Epithelial cell of proximal tubule (primary cell): ENCODE measurements around the gene CSNK1A1L. TPM values are rescaled to one million over a fixed set of nuclear protein-coding genes. Genes with fewer than 3 reads are reported as not detected.

Experiments
- DNase-seq: peaks from one replicate; pipeline ENCODE4 v3.0.0-alpha.2; 2011; ENCODE audit warnings: low read depth
- H3K4me3 ChIP-seq: 2 replicates; pipeline ENCODE4 v1.5.1; 2011; ENCODE audit warnings: low read depth, mild to moderate bottlenecking, low read length
- CTCF ChIP-seq: conservative IDR thresholded peaks from 2 replicates; pipeline ENCODE4 v1.5.1; 2012; ENCODE audit warnings: low read depth, mild to moderate bottlenecking, low read length
- total RNA-seq: library from RNA; depleted of rRNA; stranded (reverse); fragments of >200 nt; gene quantifications from 2 replicates; pipeline ENCODE4 v1.2.3, GENCODE V29; 2015

The CSNK1A1L gene
- not detected in 2 replicates for total RNA-seq

GRCh38 chr13:37105251-37105714, at the start of gene CSNK1A1L:
Gene CSNK1A1L, minus strand, starts transcription at chr13:37105664. Its CDS starts 408 bp downstream, at chr13:37105256.
- H3K4me3 ChIP-seq: no peak within 1 kb of the TSS
- no peak for TF ChIP-seq CTCF

GRCh38 chr13:37149380-37149779, 43.9 kb upstream of the CSNK1A1L start:
- no peak for TF ChIP-seq CTCF
- H3K4me3 ChIP-seq: no peak overlapping the region
- DNase-seq: no peak

More at GRCh38 chr13:37105251-37105714, at the start of gene CSNK1A1L:
- DNase-seq: no peak

GRCh38 chr13:37148501-37148900, 43.0 kb upstream of the CSNK1A1L start:
- no peak for DNase-seq
- H3K4me3 ChIP-seq: no peak overlapping the region
- no peak for TF ChIP-seq CTCF

- no peak overlapping the region for H3K4me3 ChIP-seq
- no peak for DNase-seq
- no peak for TF ChIP-seq CTCF
These were observed 39.2 kb upstream of the CSNK1A1L start for GRCh38 chr13:37144661-37145060.

GRCh38 chr13:37143911-37144310, 38.4 kb upstream of the CSNK1A1L start:
- H3K4me3 ChIP-seq: no peak overlapping the region
- DNase-seq: no peak
- TF ChIP-seq CTCF: no peak

GRCh38 chr13:37142877-37143276, 37.4 kb upstream of the CSNK1A1L start:
- no peak for TF ChIP-seq CTCF

GRCh38 chr13:37141011-37141410, 35.5 kb upstream of the CSNK1A1L start:
- no peak overlapping the region for H3K4me3 ChIP-seq
- DNase-seq: no peak
- TF ChIP-seq CTCF: no peak

More at GRCh38 chr13:37142877-37143276, 37.4 kb upstream of the CSNK1A1L start:
- H3K4me3 ChIP-seq: no peak overlapping the region
- no peak for DNase-seq
